Esophagus squamous epithelium (tissue), 5 donors: Measurements from ENCODE around the gene CDC14B. TPM values are rescaled to one million over a fixed set of nuclear protein-coding genes. Genes with fewer than 3 reads are reported as not detected.

Experiments
- DNase-seq: peaks from one replicate; lab custom pipeline; 2025; lab: John Stamatoyannopoulos, UW
- H3K27ac ChIP-seq, 4 donors: fragments of 200-600 bp; sonication (generic); one replicate each; pipeline ENCODE4 v1.5.1; 2016 to 2019; ENCODE audit warnings: mild to moderate bottlenecking in 1 of 4
- H3K27me3 ChIP-seq, 4 donors: fragments of 200-600 bp; sonication (generic); 1 replicate in 3 of 4; 2 replicates in 1 of 4; pipeline versions ENCODE4 v1.5.1 to v1.6.0; 2017 to 2021; ENCODE audit warnings: antibody characterized with exemption in 1 of 4
- H3K36me3 ChIP-seq, 3 donors: fragments of 200-600 bp; sonication (generic); one replicate each; pipeline ENCODE4 v1.5.1; 2016 to 2019
- H3K4me1 ChIP-seq, 3 donors: fragments of 200-600 bp; sonication (generic); one replicate each; pipeline ENCODE4 v1.5.1; 2017 to 2019
- H3K4me3 ChIP-seq, 4 donors: fragments of 200-600 bp; sonication (generic); 1 replicate in 3 of 4; 2 replicates in 1 of 4; pipeline ENCODE4 v1.5.1; 2016 to 2019; ENCODE audit warnings: mild to moderate bottlenecking in 2 of 4, moderate library complexity in 1 of 4
- H3K9me3 ChIP-seq, 3 donors: fragments of 200-600 bp; sonication (generic); one replicate each; pipeline ENCODE4 v1.5.1; 2016 to 2019
- POLR2A ChIP-seq, 4 donors: fragments of 450-650 bp; IDR thresholded peaks; one replicate each; pipeline ENCODE4 v1.6.1; 2017; ENCODE audit warnings: antibody characterized with exemption in 4 of 4, mild to moderate bottlenecking in 4 of 4, moderate library complexity in 3 of 4
- WGBS, 2 donors: methylation state at CpG; one replicate each; pipeline ENCODE4 v1.1.5; 2018; 5-methylcytosine and 5-hydroxymethylcytosine counted together
- intact Hi-C: fragments of 100-400 bp; cut with DNase I; formaldehyde crosslinking; loops from one replicate; pipeline ENCODE4 v1.15.0; 2022
- total RNA-seq, 4 donors: library from RNA; depleted of rRNA; stranded (reverse); fragments of >200 nt; gene quantifications; one replicate each; pipeline ENCODE4 v1.1.0, GENCODE V29; 2016
- TF ChIP-seq, protein P1 (sequence below), 6 experiments: fragments of 450-650 bp in 4 of 6; fragments of 200-600 bp in 2 of 6; sonication (generic) in 2 of 6; IDR thresholded peaks; one replicate each; pipeline ENCODE4 v1.5.1; 2016 to 2019; ENCODE audit warnings: antibody characterized with exemption in 6 of 6, mild to moderate bottlenecking in 4 of 6, moderate library complexity in 4 of 6
- donor health status: DM: yes; HTN: yes; CAD: no.

CDC14B gene
- total RNA-seq, 4 donors from 2014 or later = 2.7 to 14.8 (median 9.1) TPM

DNA sequence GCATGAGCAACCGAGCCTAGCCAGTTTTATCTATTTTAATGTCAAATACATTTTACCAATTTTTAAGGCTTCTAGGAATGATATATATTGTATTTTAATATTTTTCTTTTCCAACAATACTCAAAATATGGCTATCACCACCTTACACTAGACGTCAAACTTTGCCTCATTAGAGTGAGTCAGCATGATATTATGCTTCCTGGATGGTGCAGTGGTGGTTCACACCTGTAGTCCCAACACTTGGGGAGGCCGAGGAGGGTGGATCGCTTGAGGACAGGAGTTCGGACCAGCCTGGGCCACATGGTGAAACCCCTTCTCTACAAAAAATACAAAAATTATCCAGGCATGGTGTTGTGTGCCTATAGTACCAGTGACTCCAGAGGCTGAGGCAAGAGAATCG is 7.3 kb upstream of the CDC14B start:
- no peak overlapping the region for H3K4me3 ChIP-seq

DNA sequence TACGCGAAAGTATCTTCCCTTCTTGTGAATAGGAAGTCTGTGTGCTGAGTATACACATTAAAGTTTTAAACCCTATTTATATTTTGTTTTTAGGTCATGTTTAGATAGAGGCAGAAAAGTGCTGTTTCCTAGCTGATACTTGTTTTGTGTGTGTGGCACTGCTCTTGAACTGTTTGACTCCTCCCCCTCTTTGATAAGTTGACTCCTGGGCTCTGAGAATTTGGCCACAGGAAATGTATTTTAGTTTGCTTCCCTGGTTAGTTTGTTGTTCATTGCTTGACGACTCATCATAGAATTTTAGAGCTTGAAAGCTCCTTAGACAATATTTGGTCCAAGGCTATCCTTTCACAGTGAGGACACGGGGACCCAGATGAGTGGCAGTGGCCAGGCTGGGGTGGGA is 2.0 kb upstream of the CDC14B start:
- Histone ChIP-seq H3K27ac (no peak overlapping the region), H3K27me3 (peaks cover 0 to 11% (median 0%) of the 10 kb centered on the region in 4 donors), H3K36me3 (no peaks in the 10 kb centered on the region), H3K9me3 (no peaks in the 10 kb centered on the region), H3K4me1 (peaks cover 7 to 23% (median 8%) of the 10 kb centered on the region in 3 donors), H3K4me3 (no peak overlapping the region)
- DNase-seq = no peak
- intact Hi-C loops = no loop called here
- WGBS, 2 donors = 74 to 80% methylated on average over 4 of the region's 4 CpGs
- no peak for TF ChIP-seq POLR2A (IDR thresholded peaks at IDR 0.05)
- TF ChIP-seq, protein P1, sequence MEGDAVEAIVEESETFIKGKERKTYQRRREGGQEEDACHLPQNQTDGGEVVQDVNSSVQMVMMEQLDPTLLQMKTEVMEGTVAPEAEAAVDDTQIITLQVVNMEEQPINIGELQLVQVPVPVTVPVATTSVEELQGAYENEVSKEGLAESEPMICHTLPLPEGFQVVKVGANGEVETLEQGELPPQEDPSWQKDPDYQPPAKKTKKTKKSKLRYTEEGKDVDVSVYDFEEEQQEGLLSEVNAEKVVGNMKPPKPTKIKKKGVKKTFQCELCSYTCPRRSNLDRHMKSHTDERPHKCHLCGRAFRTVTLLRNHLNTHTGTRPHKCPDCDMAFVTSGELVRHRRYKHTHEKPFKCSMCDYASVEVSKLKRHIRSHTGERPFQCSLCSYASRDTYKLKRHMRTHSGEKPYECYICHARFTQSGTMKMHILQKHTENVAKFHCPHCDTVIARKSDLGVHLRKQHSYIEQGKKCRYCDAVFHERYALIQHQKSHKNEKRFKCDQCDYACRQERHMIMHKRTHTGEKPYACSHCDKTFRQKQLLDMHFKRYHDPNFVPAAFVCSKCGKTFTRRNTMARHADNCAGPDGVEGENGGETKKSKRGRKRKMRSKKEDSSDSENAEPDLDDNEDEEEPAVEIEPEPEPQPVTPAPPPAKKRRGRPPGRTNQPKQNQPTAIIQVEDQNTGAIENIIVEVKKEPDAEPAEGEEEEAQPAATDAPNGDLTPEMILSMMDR (IDR thresholded peaks at IDR 0.05) = no peak

More for the DNA sequence above, 7.3 kb upstream of the CDC14B start:
- Histone ChIP-seq H3K9me3 (no peaks in the 10 kb centered on the region), H3K27ac (no peak overlapping the region), H3K4me1 (no peaks in the 10 kb centered on the region), H3K36me3 (no peaks in the 10 kb centered on the region), H3K27me3 (peaks cover 0 to 8% (median 0%) of the 10 kb centered on the region in 4 donors)
- DNase-seq = no peak
- intact Hi-C loops = no loop called here
- no peak for TF ChIP-seq POLR2A (IDR thresholded peaks at IDR 0.05)
- TF ChIP-seq, protein P1 (IDR thresholded peaks at IDR 0.05) = no peak
- WGBS, 2 donors = 74 to 81% methylated on average over 6 of the region's 6 CpGs

DNA sequence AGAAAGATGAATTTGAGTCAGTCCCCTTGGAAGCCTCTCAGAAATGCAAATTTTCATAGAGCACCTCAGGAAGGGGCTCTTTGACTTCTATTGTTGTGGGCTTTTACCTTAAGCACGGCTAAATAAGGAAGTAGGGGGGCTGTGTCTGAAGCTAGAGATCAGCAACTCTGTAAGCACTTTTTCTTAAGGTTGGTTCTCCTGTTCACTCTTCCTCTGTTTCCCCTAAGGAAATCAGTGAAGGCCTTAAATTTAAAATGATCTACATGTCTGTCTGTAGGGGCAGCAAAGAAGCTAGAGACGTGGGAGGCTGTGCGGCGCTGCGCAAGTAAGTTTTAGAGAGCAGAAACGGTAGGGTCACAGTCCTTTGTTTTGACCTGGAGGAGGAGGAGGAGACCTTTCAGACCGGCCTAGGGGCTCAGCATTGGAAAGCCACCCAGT is 1.2 kb upstream of the CDC14B start:
- no peaks in the 10 kb centered on the region for H3K9me3 ChIP-seq
- no peak for TF ChIP-seq POLR2A (IDR thresholded peaks at IDR 0.05)
- TF ChIP-seq, protein P1 (IDR thresholded peaks at IDR 0.05) = no peak
- H3K36me3 ChIP-seq = no peaks in the 10 kb centered on the region
- peaks cover 0 to 11% (median 0%) of the 10 kb centered on the region in 4 donors for H3K27me3 ChIP-seq
- no peak for DNase-seq
- WGBS, 2 donors = 54 to 70% methylated on average over 7 of the region's 7 CpGs
- intact Hi-C loops = no loop called here
- H3K4me1 ChIP-seq = peaks cover 7 to 23% (median 8%) of the 10 kb centered on the region in 3 donors
- H3K4me3 ChIP-seq = no peak overlapping the region
- H3K27ac ChIP-seq = no peak overlapping the region

DNA sequence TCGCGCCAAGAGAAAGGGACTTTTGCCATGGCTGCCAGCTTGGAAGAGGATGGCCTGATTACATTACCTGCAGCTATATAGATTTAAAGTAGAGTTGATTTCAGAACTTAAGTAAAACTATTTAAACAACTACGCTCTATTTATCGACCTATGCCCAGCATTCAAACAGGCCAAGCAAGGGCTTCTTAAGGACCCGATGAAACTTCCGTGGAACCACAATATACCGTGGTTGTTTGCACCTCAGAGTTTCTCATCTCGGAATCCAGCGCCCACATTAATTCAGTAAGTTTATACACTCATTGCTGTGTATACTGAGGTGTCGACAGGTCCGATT is 505 bp upstream of the CDC14B start:
- Histone ChIP-seq H3K4me3 (peak overlapping the region; percentile 54 to 89 (median 82)), H3K4me1 (peaks cover 7 to 23% (median 8%) of the 10 kb centered on the region in 3 donors), H3K27ac (peak overlapping the region; percentile 67 to 87 (median 82)), H3K27me3 (peaks cover 0 to 11% (median 0%) of the 10 kb centered on the region in 4 donors), H3K36me3 (no peaks in the 10 kb centered on the region), H3K9me3 (no peaks in the 10 kb centered on the region)
- intact Hi-C loops = no loop called here
- DNase-seq = no peak
- 44 to 48% methylated on average over 11 of the region's 11 CpGs for WGBS, 2 donors
- TF ChIP-seq, protein P1 (IDR thresholded peaks at IDR 0.05) = no peak
- no peak for TF ChIP-seq POLR2A (IDR thresholded peaks at IDR 0.05)

DNA sequence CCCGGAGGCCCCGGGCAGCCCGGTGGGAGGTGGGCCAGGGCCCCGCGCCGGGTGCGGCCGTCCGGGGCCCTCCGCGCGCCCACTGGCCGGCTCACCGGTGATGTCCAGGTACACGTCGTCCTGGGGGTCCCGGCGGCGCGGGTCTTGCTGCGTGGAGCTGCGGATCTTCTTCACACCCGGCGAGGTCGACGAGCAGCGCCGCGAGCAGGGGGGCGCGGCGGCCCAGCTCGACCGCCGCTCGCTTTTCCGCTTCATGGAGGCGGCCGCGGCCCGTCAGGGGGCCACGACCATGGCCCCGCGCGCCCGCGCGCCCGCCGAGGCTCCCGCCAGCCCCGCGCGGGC is 548 bp downstream of the CDC14B start:
- 0% methylated on average over 6 of the region's 54 CpGs; no CpG with 5 or more reads in 1 of the 2 donors for WGBS, 2 donors
- peak overlapping the region; percentile 54 to 89 (median 82) for H3K4me3 ChIP-seq
- peak overlapping the region; percentile 80 to 87 (median 84) for H3K27ac ChIP-seq
- peaks cover 0 to 11% (median 0%) of the 10 kb centered on the region in 4 donors for H3K27me3 ChIP-seq
- no peak for TF ChIP-seq POLR2A (IDR thresholded peaks at IDR 0.05)
- TF ChIP-seq, protein P1 (IDR thresholded peaks at IDR 0.05) = no peak
- no peaks in the 10 kb centered on the region for H3K36me3 ChIP-seq
- intact Hi-C loops = no loop called here
- no peaks in the 10 kb centered on the region for H3K9me3 ChIP-seq
- no peak for DNase-seq
- peaks cover 7 to 28% (median 8%) of the 10 kb centered on the region in 3 donors for H3K4me1 ChIP-seq
